Activated CD4-positive, alpha-beta T cell treated with anti-CD3 and anti-CD28 coated beads for 36 hours (primary cell): ENCODE data around the gene IKZF2. TPM values are rescaled to one million over a fixed set of nuclear protein-coding genes. Genes with fewer than 3 reads are reported as not detected.

ENCODE experiments used
- ATAC-seq: fragments of 200-7000 bp; cut with Tn5 transposase; one replicate; pipeline ENCODE4 v1.10.0; 2021; ENCODE audit warnings: mild to moderate bottlenecking, moderate library complexity
- CTCF ChIA-PET: fragments of 350-600 bp; sonication (Branson Sonifier 250); formaldehyde crosslinking; loops from one replicate; lab custom pipeline; 2021; ENCODE audit warnings: antibody characterized with exemption; lab: Charles Lee
- POLR2A ChIA-PET: fragments of 350-600 bp; sonication (Branson Sonifier 250); formaldehyde crosslinking; loops from one replicate; lab custom pipeline; 2021; ENCODE audit warnings: antibody characterized with exemption, inconsistent platforms; lab: Charles Lee
- DNase-seq: peaks from one replicate; pipeline ENCODE4 v3.0.0-alpha.2; 2020
- H3K27ac Mint-ChIP-seq: one replicate; pipeline ENCODE4 v1.8.0; 2021; ENCODE audit warnings: mixed read lengths
- H3K27me3 Mint-ChIP-seq: one replicate; pipeline ENCODE4 v1.8.0; 2021; ENCODE audit warnings: mixed read lengths
- H3K36me3 Mint-ChIP-seq: one replicate; pipeline ENCODE4 v1.8.0; 2021; ENCODE audit warnings: low read depth, mixed read lengths
- H3K4me1 Mint-ChIP-seq: one replicate; pipeline ENCODE4 v1.8.0; 2021; ENCODE audit warnings: mixed read lengths
- H3K4me3 Mint-ChIP-seq: one replicate; pipeline ENCODE4 v1.8.0; 2021; ENCODE audit warnings: mild to moderate bottlenecking, moderate library complexity, mixed read lengths
- H3K9me3 Mint-ChIP-seq: one replicate; pipeline ENCODE4 v1.8.0; 2021; ENCODE audit warnings: low read depth, mixed read lengths
- intact Hi-C, 2 experiments: fragments of 100-400 bp; cut with DNase I in 1 of 2; cut with micrococcal nuclease in 1 of 2; formaldehyde crosslinking; loops; one replicate each; pipeline versions ENCODE4 v1.14.2 to v1.15.1; 2022 to 2024; cut with DNase I, micrococcal nuclease
- total RNA-seq, 2 experiments: library from RNA; stranded (reverse); gene quantifications; one replicate each; pipeline ENCODE4 v1.2.3, GENCODE V29; 2021

The IKZF2 gene
- total RNA-seq, 2 experiments from 2014 or later = 6.3 to 8.3 TPM

GRCh38 chr2:213016166-213016983 is 135.0 kb downstream of the IKZF2 start:
- POLR2A ChIA-PET = no interaction called here
- no peak overlapping the region for H3K27ac Mint-ChIP-seq
- peaks cover 38% of the 10 kb centered on the region for H3K4me1 Mint-ChIP-seq

DNA sequence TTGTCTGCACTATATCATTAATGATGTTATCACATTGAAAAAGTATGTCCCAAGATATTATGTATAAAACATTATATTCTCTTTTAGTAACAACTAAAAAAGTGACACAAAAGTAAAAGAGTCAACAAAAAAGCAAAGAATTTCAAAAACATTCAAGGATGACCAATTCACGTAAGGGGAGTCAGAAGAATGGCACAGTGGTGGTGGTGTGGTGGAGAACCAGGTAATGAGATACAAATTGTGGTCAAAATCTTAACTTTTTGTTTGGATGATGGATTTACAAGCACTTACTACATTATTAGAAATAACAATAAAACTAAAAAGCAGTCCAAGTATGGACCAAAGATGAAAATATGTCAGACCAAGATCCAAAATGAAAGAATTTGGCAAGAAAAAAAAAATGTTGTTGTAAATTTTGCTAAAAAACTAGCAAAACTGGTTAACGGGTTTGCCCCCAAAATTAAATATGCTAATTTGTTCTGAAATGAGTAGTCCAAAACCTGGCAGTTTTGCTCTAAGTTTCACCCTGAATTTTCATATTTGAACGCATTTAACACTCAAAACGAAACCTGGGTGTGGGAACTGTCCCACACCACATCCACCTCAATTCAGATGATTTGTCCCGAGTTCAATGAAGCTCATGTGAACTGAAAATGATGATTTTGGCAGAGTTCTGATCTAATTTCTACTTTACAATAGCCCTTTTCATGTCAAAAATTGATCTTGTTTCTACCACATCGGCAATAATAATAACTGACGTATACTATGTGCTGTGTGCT is 135.8 kb downstream of the IKZF2 start:
- H3K9me3 Mint-ChIP-seq = no peaks in the 10 kb centered on the region
- H3K4me3 Mint-ChIP-seq = no peak overlapping the region
- peaks cover 17% of the 10 kb centered on the region for H3K27me3 Mint-ChIP-seq

More at GRCh38 chr2:213016166-213016983, 135.0 kb downstream of the IKZF2 start:
- ATAC-seq = peak; percentile 42
- Mint-ChIP-seq H3K9me3 (no peaks in the 10 kb centered on the region), H3K36me3 (peaks cover 1% of the 10 kb centered on the region), H3K27me3 (peaks cover 17% of the 10 kb centered on the region), H3K4me3 (no peak overlapping the region)
- CTCF ChIA-PET = interaction anchor here (1.0 kb wide), 1 partner anchor 205 kb away, joined by 3 read pairs; no protein-coding TSS in a partner anchor
- DNase-seq = no peak
- intact Hi-C loops = loop anchor here (1.0 to 5.0 kb wide), 4 partner anchors 18 to 284 kb away; partner anchors contain the start of gene IKZF2 (in 1 of the 2)

DNA sequence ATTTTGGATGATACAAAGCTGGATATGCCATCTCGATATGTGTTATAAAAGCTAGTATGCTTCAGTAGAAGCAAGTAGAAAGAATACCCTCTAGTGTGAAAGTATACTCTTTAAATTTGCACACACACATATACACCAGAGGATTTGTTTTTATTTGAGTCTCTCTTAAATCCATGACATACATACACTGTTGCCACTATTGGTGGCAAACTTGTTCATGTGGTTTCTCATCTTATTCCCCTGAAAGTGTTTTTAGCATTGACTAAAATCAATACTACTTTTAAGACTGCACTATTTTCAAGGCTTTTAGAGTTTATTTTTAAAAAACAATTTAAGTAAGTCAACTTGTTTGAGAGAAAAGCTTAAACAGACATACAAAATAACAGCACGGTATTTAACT is 137.4 kb downstream of the IKZF2 start:
- CTCF ChIA-PET = interaction anchor here (1.1 to 1.4 kb wide), 2 partner anchors 8 to 12 kb away, joined by 4 to 5 read pairs; no protein-coding TSS in a partner anchor
- no peak for ATAC-seq
- no peaks in the 10 kb centered on the region for H3K36me3 Mint-ChIP-seq
- peaks cover 17% of the 10 kb centered on the region for H3K27me3 Mint-ChIP-seq
- H3K4me3 Mint-ChIP-seq = no peak overlapping the region
- peaks cover 40% of the 10 kb centered on the region for H3K4me1 Mint-ChIP-seq
- POLR2A ChIA-PET = no interaction called here
- intact Hi-C loops = loop anchor here (2.0 kb wide), 2 partner anchors 21 to 137 kb away; partner anchors contain the start of gene IKZF2 (in 1 of the 2)
- DNase-seq = no peak
- no peak overlapping the region for H3K27ac Mint-ChIP-seq
- H3K9me3 Mint-ChIP-seq = no peaks in the 10 kb centered on the region

More for the DNA sequence above, 135.8 kb downstream of the IKZF2 start:
- no peak overlapping the region for H3K27ac Mint-ChIP-seq
- peak; percentile 78 for DNase-seq
- peaks cover 36% of the 10 kb centered on the region for H3K4me1 Mint-ChIP-seq
- intact Hi-C loops = loop anchor here (1.0 to 5.0 kb wide), 7 partner anchors 19 to 283 kb away; partner anchors contain the start of gene IKZF2 (in 2 of the 2)
- peak; percentile 81 for ATAC-seq
- ChIA-PET CTCF (interaction anchor here (0.9 to 1.0 kb wide), 2 partner anchors 138 to 205 kb away, joined by 3 read pairs; no protein-coding TSS in a partner anchor), POLR2A (no interaction called here)
- H3K36me3 Mint-ChIP-seq = no peaks in the 10 kb centered on the region

DNA sequence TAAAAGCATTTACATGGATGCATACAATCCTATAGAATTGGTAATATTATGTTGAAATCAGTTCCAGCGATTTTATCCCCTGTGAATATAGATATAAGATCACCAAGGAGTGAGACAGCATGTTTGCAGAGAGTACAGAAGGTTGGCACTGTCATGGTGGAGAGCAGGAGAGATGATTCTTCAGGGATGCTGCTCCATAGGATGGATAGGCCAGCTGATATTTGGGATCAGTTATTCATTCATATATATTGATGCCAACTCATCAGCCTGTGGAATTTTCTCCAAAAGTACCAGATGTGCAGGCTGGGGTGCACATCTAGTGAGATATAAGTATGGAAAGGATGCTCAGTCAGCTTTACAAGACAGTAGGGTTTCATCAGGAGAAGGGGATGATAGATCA is 139.9 kb downstream of the IKZF2 start:
- DNase-seq = no peak
- no peaks in the 10 kb centered on the region for H3K36me3 Mint-ChIP-seq
- CTCF ChIA-PET = no interaction called here
- intact Hi-C loops = no loop called here
- ATAC-seq = no peak
- H3K27ac Mint-ChIP-seq = no peak overlapping the region
- no peak overlapping the region for H3K4me3 Mint-ChIP-seq
- peaks cover 28% of the 10 kb centered on the region for H3K4me1 Mint-ChIP-seq
- H3K27me3 Mint-ChIP-seq = peaks cover 4% of the 10 kb centered on the region
- no peaks in the 10 kb centered on the region for H3K9me3 Mint-ChIP-seq
- POLR2A ChIA-PET = no interaction called here

GRCh38 chr2:213010106-213010779 is 141.2 kb downstream of the IKZF2 start:
- ChIA-PET CTCF (no interaction called here), POLR2A (no interaction called here)
- Mint-ChIP-seq H3K4me3 (no peak overlapping the region), H3K9me3 (no peaks in the 10 kb centered on the region), H3K27ac (no peak overlapping the region), H3K4me1 (peaks cover 16% of the 10 kb centered on the region), H3K27me3 (peaks cover 4% of the 10 kb centered on the region), H3K36me3 (no peaks in the 10 kb centered on the region)
- no peak for DNase-seq
- intact Hi-C loops = no loop called here
- ATAC-seq = peak; percentile 42

GRCh38 chr2:213007290-213007838 is 144.0 kb downstream of the IKZF2 start:
- H3K27me3 Mint-ChIP-seq = no peaks in the 10 kb centered on the region
- DNase-seq = no peak
- H3K4me3 Mint-ChIP-seq = no peak overlapping the region
- H3K9me3 Mint-ChIP-seq = no peaks in the 10 kb centered on the region
- ATAC-seq = no peak
- CTCF ChIA-PET = interaction anchor here (0.6 kb wide), 1 partner anchor 58 kb away, joined by 3 read pairs; no protein-coding TSS in a partner anchor
- no peaks in the 10 kb centered on the region for H3K36me3 Mint-ChIP-seq
- no peak overlapping the region for H3K27ac Mint-ChIP-seq
- H3K4me1 Mint-ChIP-seq = peaks cover 9% of the 10 kb centered on the region
- intact Hi-C loops = no loop called here
- POLR2A ChIA-PET = no interaction called here

GRCh38 chr2:213004197-213004821 is 147.1 kb downstream of the IKZF2 start:
- Mint-ChIP-seq H3K9me3 (no peaks in the 10 kb centered on the region), H3K27me3 (peaks cover 2% of the 10 kb centered on the region), H3K36me3 (no peaks in the 10 kb centered on the region), H3K4me3 (no peak overlapping the region), H3K27ac (no peak overlapping the region), H3K4me1 (peaks cover 18% of the 10 kb centered on the region)
- intact Hi-C loops = no loop called here
- ChIA-PET CTCF (no interaction called here), POLR2A (no interaction called here)
- no peak for DNase-seq
- no peak for ATAC-seq

DNA sequence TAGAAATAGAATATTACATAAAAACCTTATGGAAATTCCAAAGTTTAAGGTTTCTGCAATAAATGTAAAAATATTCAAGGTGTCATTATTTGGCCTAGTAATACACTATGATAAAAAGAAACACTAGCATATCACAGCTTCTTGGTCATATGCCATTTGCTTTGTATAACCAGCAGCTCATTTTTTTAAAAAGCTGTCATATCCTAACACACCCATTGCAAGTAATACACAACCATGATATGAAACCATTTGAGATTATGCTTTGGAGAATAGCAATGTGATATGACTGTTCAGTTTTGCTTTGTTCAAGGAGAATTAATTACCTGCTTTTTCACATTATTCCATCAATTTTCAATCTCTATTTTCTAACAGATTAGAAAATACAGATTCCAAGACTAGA is 149.0 kb downstream of the IKZF2 start:
- Mint-ChIP-seq H3K9me3 (no peaks in the 10 kb centered on the region), H3K27me3 (peaks cover 2% of the 10 kb centered on the region), H3K27ac (no peak overlapping the region), H3K4me3 (no peak overlapping the region), H3K4me1 (peaks cover 21% of the 10 kb centered on the region), H3K36me3 (no peaks in the 10 kb centered on the region)
- intact Hi-C loops = loop anchor here in 1 of 2 experiments (2.0 kb wide), 1 partner anchor 20 kb away; no protein-coding TSS in a partner anchor
- ATAC-seq = peak; percentile 26
- DNase-seq = no peak
- CTCF ChIA-PET = interaction anchor here (0.7 to 2.1 kb wide), 2 partner anchors 12 to 45 kb away, joined by 3 to 5 read pairs; no protein-coding TSS in a partner anchor
- POLR2A ChIA-PET = no interaction called here

DNA sequence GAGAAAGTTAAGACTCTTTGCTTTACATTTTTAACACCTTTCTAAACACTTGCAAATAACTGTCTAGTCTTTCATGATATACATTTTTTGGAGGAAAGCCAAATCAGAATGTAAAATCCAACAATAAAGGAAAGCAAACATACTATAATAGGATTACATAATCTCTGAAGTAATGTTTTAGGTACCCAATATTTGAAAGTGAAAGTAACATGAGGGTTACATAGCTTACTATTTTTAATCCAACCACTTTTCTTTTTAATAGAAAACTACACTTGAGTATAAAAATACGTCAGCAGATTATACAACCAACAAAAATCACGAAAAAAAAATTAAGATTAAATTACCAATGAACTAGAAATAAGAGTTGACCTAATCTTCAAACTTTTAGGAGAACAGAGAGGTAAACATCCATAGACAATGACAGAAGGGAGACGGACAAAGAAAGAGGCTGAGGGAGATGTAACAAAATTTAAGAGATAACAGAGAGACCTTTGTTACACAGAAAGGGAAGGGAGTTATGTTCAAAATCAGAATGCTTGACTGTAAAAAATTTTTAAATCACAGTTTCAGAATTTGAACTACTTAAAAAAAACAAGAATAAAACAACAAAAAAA is 150.0 kb downstream of the IKZF2 start:
- ATAC-seq (no peak), DNase-seq (no peak)
- intact Hi-C loops = no loop called here
- ChIA-PET CTCF (interaction anchor here (0.8 to 2.1 kb wide), 2 partner anchors 12 to 13 kb away, joined by 4 to 5 read pairs; no protein-coding TSS in a partner anchor), POLR2A (no interaction called here)
- Mint-ChIP-seq H3K27me3 (peaks cover 2% of the 10 kb centered on the region), H3K9me3 (no peaks in the 10 kb centered on the region), H3K27ac (peak overlapping the region; percentile 43), H3K4me3 (peak overlapping the region; percentile 48), H3K4me1 (peaks cover 21% of the 10 kb centered on the region), H3K36me3 (no peaks in the 10 kb centered on the region)
